HG03159 (cell line): ENCODE results near the gene FAM124B.
A peak's percentile ranks its signal among the peaks of the same experiment; 100 is the strongest.
"Not testable (repeated sequence)": the region's sequence is repeated elsewhere in the genome, so short reads cannot be mapped to it uniquely, and the experiment has no call there.

Experiments
- ATAC-seq: cut with Tn5 transposase; IDR thresholded peaks from one replicate; pipeline ENCODE4 v1.9.1; 2021; ENCODE audit warnings: mild to moderate bottlenecking, moderate library complexity; ENCODE audit not compliant: unreplicated experiment

Gene FAM124B

GRCh38 chr2:224416656-224417360 lies 14.9 kb upstream of the FAM124B start:
- ATAC-seq = no peak

GRCh38 chr2:224413381-224413780 lies 11.5 kb upstream of the FAM124B start:
- ATAC-seq = no peak

DNA sequence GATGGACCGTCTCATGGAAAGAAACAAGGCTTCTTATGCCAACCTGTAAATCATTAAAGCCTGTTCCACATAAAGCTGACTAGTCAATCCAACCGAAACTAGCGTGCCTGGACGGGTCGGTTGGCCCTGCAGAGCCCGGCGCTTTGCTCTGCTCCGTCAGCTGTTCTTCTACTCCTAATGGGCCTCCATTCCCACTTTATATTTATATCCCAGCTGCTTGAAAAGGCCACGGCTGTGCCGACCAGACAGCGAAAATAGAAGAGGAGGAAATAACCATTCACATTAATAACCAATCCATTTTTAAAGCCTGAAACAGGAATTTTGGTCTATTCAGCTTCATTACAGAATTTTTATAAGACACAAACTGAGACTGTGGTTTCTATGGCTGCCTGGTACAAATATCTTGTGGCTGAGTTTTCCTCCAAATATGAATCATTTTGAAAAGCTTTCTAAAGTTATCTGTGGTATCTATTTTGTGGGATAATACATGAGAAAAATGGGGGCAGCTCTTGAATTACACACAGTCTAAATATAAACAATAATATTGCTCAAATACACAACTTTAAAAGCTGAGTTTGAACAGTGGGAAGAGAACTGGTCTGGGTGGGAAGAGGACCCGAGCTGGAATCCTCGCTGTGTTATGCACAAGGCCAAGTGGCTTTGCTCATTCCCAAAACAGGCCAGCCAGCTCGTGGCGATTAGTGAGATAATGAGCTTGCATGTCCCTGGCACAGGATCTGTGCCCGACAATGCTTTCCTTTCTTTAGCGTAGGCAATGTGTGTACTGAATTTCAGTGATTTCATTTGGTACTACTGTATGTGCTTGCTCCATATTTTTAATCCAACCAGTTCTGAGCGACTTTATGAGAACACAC lies 10.5 kb upstream of the FAM124B start:
- no peak for ATAC-seq

- ATAC-seq = no peak
Observed at GRCh38 chr2:224410946-224411561, 9.1 kb upstream of the FAM124B start.

DNA sequence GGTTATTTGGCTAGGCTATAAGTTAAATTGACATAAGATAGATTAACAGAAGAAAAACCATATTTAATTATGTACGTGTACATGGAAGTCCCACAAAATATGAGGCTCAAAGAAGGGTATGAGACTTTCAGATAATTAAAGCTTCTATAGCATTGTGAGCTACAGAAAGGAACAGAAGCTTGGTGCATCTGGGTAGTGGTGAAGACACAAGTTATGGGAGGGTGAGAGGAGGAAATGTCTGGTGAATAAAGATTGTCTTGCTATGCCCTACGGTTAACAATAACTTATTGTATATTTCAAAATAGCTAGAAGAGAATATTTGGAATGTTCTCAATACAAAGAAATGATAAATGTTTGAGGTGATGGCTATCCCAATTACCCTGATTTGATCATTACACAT lies 6.8 kb upstream of the FAM124B start:
- ATAC-seq = no peak

DNA sequence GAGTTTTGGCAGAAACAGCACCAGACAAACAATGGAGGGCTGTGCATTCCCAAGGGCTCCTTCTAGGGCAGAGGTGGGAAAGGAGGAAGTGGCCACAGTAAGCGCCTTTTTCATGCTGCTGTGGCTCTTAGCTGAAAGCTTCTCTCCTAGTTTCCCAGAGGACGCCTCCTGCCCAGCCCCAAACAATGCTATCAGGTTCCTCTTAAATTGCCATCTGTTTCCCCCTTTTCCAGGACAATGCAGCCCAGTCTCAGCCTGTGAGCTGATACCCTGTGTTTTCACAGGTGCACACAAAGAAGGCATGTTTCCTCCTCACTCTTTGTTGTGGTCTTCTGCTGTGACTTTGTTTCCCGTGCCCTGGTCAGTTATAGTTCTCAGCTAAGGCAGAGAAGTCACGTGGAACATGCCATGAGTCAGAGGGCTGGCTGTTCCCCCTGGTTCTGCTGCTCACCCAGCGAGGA lies 5.4 kb upstream of the FAM124B start:
- no peak for ATAC-seq

GRCh38 chr2:224405841-224406370 lies 4.0 kb upstream of the FAM124B start:
- ATAC-seq = no peak

GRCh38 chr2:224405412-224405811 lies 3.5 kb upstream of the FAM124B start:
- ATAC-seq = peak; percentile 81

DNA sequence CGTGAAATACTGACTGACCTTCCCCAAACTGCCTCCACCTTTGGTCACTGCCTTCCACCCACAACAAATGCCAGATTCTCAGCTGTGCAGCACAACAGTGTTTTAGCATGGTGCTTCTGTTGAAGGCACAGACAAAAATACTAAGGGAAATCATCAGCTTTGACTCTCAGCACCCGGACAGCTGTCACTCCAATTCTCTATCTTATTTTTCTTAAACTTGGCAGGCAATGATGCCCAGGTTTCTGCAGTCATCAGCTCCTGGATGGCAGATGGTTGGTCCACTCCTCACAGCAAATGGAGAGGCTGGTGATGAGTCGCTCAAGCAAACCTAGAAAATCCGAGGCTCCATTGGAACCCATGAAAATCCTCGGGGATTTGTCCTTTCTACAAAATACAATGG lies 2.9 kb upstream of the FAM124B start:
- no peak for ATAC-seq

- no peak for ATAC-seq
Observed at GRCh38 chr2:224403657-224404056, 1.8 kb upstream of the FAM124B start.

DNA sequence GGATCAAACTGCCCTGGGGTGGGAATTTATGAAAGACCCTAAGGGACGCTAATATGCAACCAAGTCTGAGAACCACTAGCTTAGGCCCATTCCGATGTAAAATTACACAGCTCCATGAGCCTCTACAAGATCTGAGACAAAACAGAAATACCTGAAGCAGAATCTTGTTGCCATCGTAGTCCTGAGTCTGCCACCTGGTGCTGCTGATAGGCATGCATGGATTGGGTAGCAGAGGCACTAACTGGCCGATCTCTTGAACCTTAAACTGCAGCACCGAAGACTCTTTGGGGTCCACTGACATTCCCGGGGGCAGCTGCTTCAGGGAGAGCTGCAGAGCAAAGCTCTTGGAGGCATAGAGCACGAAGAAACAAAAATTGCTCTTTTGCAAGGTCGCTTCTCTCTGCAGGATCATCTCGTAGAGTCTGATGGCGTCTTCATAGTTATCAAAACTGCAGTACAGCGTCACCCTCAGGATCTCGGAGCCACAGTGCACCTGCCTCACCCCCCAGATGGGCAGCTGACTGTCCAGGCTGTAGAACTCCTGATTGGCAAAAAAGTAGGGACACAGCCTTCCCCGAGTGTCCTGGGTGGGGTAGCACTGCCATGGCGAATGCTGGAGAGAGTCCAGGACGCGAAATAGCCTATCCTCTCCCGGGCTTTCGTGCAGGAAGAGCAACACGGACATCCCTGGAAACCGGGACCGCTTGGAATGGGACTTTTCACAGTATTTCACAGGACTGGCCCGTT lies 848 bp downstream of the FAM124B start:
- no peak for ATAC-seq

GRCh38 chr2:224400174-224400810 lies 1.6 kb downstream of the FAM124B start:
- no peak for ATAC-seq

DNA sequence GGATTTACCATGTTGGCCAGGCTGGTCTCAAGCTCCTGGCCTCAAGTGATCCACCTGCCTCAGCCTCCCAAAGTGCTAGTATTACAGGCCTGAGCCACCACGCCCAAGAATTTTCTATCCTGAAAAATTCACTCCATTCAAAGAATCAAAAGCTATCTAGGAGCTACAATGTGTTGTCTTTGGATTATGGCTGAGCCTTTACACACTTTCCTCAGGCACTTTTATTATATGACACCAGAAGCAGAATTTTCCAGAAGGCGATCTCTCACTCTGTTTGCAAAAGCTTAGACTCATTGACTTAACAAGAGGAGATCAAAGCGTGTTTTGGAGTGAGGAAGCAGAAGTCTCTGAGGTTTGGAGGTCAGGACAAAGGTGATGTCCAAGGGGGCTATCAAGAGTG lies 3.6 kb downstream of the FAM124B start:
- no peak for ATAC-seq

GRCh38 chr2:224397100-224397499 lies 4.8 kb downstream of the FAM124B start:
- not testable (repeated sequence) for ATAC-seq

DNA sequence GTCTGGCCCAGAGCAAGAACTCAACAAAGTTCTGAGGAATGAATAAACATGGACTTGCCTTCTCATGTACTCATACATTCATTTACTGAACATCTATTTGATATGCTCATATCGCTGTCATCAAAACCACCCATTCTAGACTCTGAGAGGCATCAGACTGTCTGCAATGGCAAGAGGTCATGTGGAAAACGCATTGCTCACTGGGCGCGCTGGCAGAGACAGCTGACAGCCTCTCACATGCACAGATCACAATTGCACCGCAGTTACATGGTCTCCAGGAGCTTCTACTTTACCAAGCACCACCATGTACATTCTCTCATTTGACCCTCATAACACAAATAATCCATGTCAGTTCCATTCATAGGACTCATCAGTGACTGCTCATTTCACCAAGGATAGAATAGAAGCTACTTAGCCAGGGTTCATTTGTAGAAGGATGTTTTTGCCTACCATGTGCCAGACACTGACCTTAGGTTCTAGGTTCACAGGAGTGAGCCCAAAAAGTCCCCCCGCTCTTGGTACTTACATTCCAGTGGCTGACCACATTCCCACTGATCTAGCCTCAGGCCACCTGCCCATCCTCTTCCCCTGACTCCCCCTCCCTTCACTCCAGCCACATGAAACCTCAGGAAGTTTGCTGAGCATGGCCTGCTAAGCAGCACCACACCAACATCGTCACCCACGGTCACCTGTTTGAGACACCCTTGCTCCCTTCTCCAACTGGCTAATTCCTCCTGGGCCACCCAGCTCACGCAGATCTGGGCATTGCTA lies 6.1 kb downstream of the FAM124B start:
- ATAC-seq = no peak

- no peak for ATAC-seq
Observed at GRCh38 chr2:224393157-224393872, 8.6 kb downstream of the FAM124B start.

GRCh38 chr2:224392545-224392944 lies 9.4 kb downstream of the FAM124B start:
- ATAC-seq = no peak

- no peak for ATAC-seq
Observed at GRCh38 chr2:224389317-224389716, 12.6 kb downstream of the FAM124B start.

DNA sequence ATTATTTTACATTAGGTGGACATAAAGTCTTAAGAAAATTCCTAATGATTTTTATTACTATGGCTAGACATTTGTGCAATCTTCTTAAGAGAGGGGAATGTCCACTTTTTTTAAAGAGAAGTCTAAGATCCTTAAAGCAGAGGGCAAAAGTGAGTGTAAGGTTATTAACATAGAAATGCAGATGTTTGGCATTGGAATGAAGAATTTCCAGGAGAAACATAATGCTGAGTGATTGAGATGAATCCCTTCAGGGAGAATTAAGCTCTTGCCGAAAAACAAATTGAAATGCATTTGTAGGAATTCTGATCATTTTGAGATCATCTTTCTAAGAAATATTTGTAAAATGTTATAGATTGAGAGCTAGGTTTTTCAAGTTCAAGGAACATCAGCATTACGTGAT lies 15.0 kb downstream of the FAM124B start:
- no peak for ATAC-seq
